Keratinocyte (primary cell): ENCODE data around the gene KLHL6. TPM values are rescaled to one million over a fixed set of nuclear protein-coding genes. Genes with fewer than 3 reads are reported as not detected.

Source experiments
- DNase-seq: peaks from one replicate; pipeline ENCODE4 v3.0.0-alpha.2; 2011; ENCODE audit warnings: low read depth, missing footprints, low spot score
- FAIRE-seq: peaks from 2 replicates; lab custom pipeline; 2011; peaks lifted over from hg19 to GRCh38; lab: Jason Lieb, UNC
- H2AFZ ChIP-seq: 2 replicates; pipeline ENCODE4 v1.6.0; 2012; ENCODE audit warnings: low read length, control low read depth, inconsistent platforms; ENCODE audit not compliant: control insufficient read depth
- H3K27ac ChIP-seq: 2 replicates; pipeline ENCODE4 v1.5.1; 2011; ENCODE audit warnings: low read length; ENCODE audit not compliant: control insufficient read depth, insufficient read depth
- H3K27me3 ChIP-seq: 3 replicates; pipeline ENCODE4 v1.6.0; 2011; ENCODE audit warnings: low read length; ENCODE audit not compliant: control insufficient read depth, insufficient read depth; ENCODE audit errors: extremely low read depth
- H3K36me3 ChIP-seq, 2 experiments: 2 replicates in 1 of 2; 3 replicates in 1 of 2; pipeline ENCODE4 v1.5.1; 2011; ENCODE audit warnings: low read length in 2 of 2, mild to moderate bottlenecking in 1 of 2; ENCODE audit not compliant: control insufficient read depth in 2 of 2, insufficient read depth in 2 of 2; ENCODE audit errors: extremely low read depth in 1 of 2
- H3K4me1 ChIP-seq: 3 replicates; pipeline ENCODE4 v1.5.1; 2011; ENCODE audit warnings: low read length; ENCODE audit not compliant: control insufficient read depth, insufficient read depth; ENCODE audit errors: extremely low read depth
- H3K4me2 ChIP-seq: 3 replicates; pipeline ENCODE4 v1.6.0; 2011; ENCODE audit warnings: low read depth, low read length; ENCODE audit not compliant: control insufficient read depth, insufficient read depth; ENCODE audit errors: extremely low read depth
- H3K4me3 ChIP-seq, 3 experiments: fragments of 200-600 bp in 1 of 3; sonication (generic) in 1 of 3; 2 replicates in 2 of 3; 3 replicates in 1 of 3; pipeline ENCODE4 v1.5.1; 2011 to 2016; ENCODE audit warnings: low read length in 3 of 3, mild to moderate bottlenecking in 3 of 3, control low read depth in 2 of 3, inconsistent platforms in 1 of 3, low read depth in 1 of 3, mixed read lengths in 1 of 3, mixed run types in 1 of 3, moderate library complexity in 1 of 3; ENCODE audit not compliant: control insufficient read depth in 2 of 3, insufficient read depth in 2 of 3; ENCODE audit errors: extremely low read depth in 1 of 3
- H3K79me2 ChIP-seq: 2 replicates; pipeline ENCODE4 v1.6.0; 2012; ENCODE audit warnings: low read length; ENCODE audit not compliant: control insufficient read depth, insufficient read depth
- H3K9ac ChIP-seq: 3 replicates; pipeline ENCODE4 v1.6.0; 2011; ENCODE audit warnings: low read length; ENCODE audit not compliant: control insufficient read depth, insufficient read depth; ENCODE audit errors: extremely low read depth
- H3K9me1 ChIP-seq: 3 replicates; pipeline ENCODE4 v1.6.0; 2011; ENCODE audit warnings: low read length; ENCODE audit not compliant: control insufficient read depth, insufficient read depth; ENCODE audit errors: extremely low read depth
- H3K9me3 ChIP-seq: 2 replicates; pipeline ENCODE4 v1.5.1; 2012; ENCODE audit warnings: low read depth, low read length; ENCODE audit not compliant: control insufficient read depth
- H4K20me1 ChIP-seq: 3 replicates; pipeline ENCODE4 v1.6.0; 2011; ENCODE audit warnings: low read length; ENCODE audit not compliant: control insufficient read depth, insufficient read depth; ENCODE audit errors: extremely low read depth
- CTCF ChIP-seq, 3 experiments: IDR thresholded peaks in 1 of 3; conservative IDR thresholded peaks in 1 of 3; optimal IDR thresholded peaks in 1 of 3; 2 replicates in 2 of 3; 3 replicates in 1 of 3; pipeline versions ENCODE3 to v1.5.1; 2011; ENCODE audit warnings: low read length in 3 of 3, mild to moderate bottlenecking in 3 of 3, moderate library complexity in 2 of 3, control low read depth in 1 of 3, inconsistent platforms in 1 of 3; ENCODE audit not compliant: insufficient read depth in 2 of 3; ENCODE audit errors: extremely low read depth in 1 of 3
- EZH2 ChIP-seq: IDR thresholded peaks from one replicate; pipeline ENCODE4 v1.6.1; 2012; ENCODE audit warnings: inconsistent platforms, mild to moderate bottlenecking, low read length, moderate library complexity
- dilution Hi-C: fragments of 300-500 bp; cut with MboI; formaldehyde crosslinking; loops from one replicate; pipeline ENCODE4 v1.7.0; 2020; ENCODE audit warnings: low sequenced_read_pairs; ENCODE audit not compliant: extremely low pct_ligation_motif_present
- polyA plus RNA-seq, 5 experiments: library from polyadenylated mRNA; depleted of rRNA in 3 of 5; stranded (reverse) in 3 of 5; stranded (forward) in 1 of 5; unstranded in 1 of 5; fragments of >200 nt; gene quantifications; 1 replicate in 1 of 5; 2 replicates in 3 of 5; 3 replicates in 1 of 5; pipeline versions ENCODE4 v1.2.1 to v1.2.3, GENCODE V29; 2011 to 2012; ENCODE audit warnings: missing spikeins in 2 of 5, low read depth in 1 of 5, low replicate concordance in 1 of 5

Gene KLHL6
- polyA plus RNA-seq, 1 donor (not counting 4 experiments of a cell fraction or from before 2014, with no cell fraction given): 0.10 TPM

- Histone ChIP-seq H2AFZ (peak overlapping the region; percentile 0), H4K20me1 (no peaks in the 10 kb centered on the region), H3K36me3 (no peaks in the 10 kb centered on the region), H3K9ac (no peak overlapping the region), H3K4me2 (peak overlapping the region; percentile 69), H3K9me1 (no peaks in the 10 kb centered on the region), H3K79me2 (no peaks in the 10 kb centered on the region), H3K4me3 (no peak overlapping the region), H3K27ac (peak overlapping the region; percentile 50), H3K27me3 (no peaks in the 10 kb centered on the region), H3K4me1 (peaks cover 49% of the 10 kb centered on the region), H3K9me3 (no peaks in the 10 kb centered on the region)
- dilution Hi-C loops: no loop called here
- DNase-seq (no peak), FAIRE-seq (no peak)
- TF ChIP-seq EZH2 (no peak), CTCF (optimal IDR thresholded peaks at IDR 0.05 in 1 of 3, IDR thresholded peaks at IDR 0.05 in 1 of 3, conservative IDR thresholded peaks at IDR 0.05 in 1 of 3; ENCODE audit: extremely low read depth in 1 of 3, insufficient read depth in 2 of 3, low read length in 3 of 3) (no peak)
Observed at GRCh38 chr3:183491923-183492848, 63.3 kb downstream of the KLHL6 start.

- FAIRE-seq: no peak
- H3K27me3 ChIP-seq: no peaks in the 10 kb centered on the region
Observed at GRCh38 chr3:183491109-183491922, 64.2 kb downstream of the KLHL6 start.

More at GRCh38 chr3:183491109-183491922, 64.2 kb downstream of the KLHL6 start:
- Histone ChIP-seq H3K4me3 (no peak overlapping the region), H3K9ac (no peak overlapping the region), H3K4me2 (peak overlapping the region; percentile 20), H4K20me1 (no peaks in the 10 kb centered on the region), H3K4me1 (peaks cover 49% of the 10 kb centered on the region), H3K9me1 (no peaks in the 10 kb centered on the region), H3K27ac (peak overlapping the region; percentile 50), H3K9me3 (no peaks in the 10 kb centered on the region), H2AFZ (no peak overlapping the region), H3K36me3 (no peaks in the 10 kb centered on the region), H3K79me2 (no peaks in the 10 kb centered on the region)
- DNase-seq: no peak
- dilution Hi-C loops: no loop called here
- no peak for TF ChIP-seq EZH2
- no peak for TF ChIP-seq CTCF (optimal IDR thresholded peaks at IDR 0.05 in 1 of 3, IDR thresholded peaks at IDR 0.05 in 1 of 3, conservative IDR thresholded peaks at IDR 0.05 in 1 of 3; ENCODE audit: extremely low read depth in 1 of 3, insufficient read depth in 2 of 3, low read length in 3 of 3)
